Activated CD4-positive, alpha-beta T cell treated with anti-CD3 and anti-CD28 coated beads, Interleukin-2, amount 50 U/mL, for 16 hours (primary cell): ENCODE results near the gene USP17L24.
"Not testable (repeated sequence)": the region's sequence is repeated elsewhere in the genome, so short reads cannot be mapped to it uniquely, and the experiment has no call there.

ENCODE experiments used
- DNase-seq: peaks from one replicate; pipeline ENCODE4 v3.0.0-alpha.2; 2020

The USP17L24 gene

GRCh38 chr4:9324865-9325264 is at the start of gene USP17L24:
Gene USP17L24, plus strand, starts transcription at chr4:9325165. Its CDS starts 0 bp downstream, at chr4:9325165.
- not testable (repeated sequence) for DNase-seq

- DNase-seq: peak; percentile 0
These were observed 774 bp upstream of the USP17L24 start for GRCh38 chr4:9324191-9324590.

GRCh38 chr4:9329611-9330010 is 4.6 kb downstream of the USP17L24 start, which contains the start of gene USP17L25:
Gene USP17L25, plus strand, starts transcription at chr4:9329911. Its CDS starts 0 bp downstream, at chr4:9329911.
- DNase-seq: not testable (repeated sequence)

GRCh38 chr4:9334358-9334757 is 9.4 kb downstream of the USP17L24 start, which contains the start of gene USP17L26:
Gene USP17L26, plus strand, starts transcription at chr4:9334658. Its CDS starts 0 bp downstream, at chr4:9334658.
- not testable (repeated sequence) for DNase-seq

- DNase-seq: not testable (repeated sequence)
These were observed 14.1 kb downstream of the USP17L24 start, which contains the start of gene USP17L5 for GRCh38 chr4:9339103-9339502. Gene USP17L5, plus strand, starts transcription at chr4:9339403. Its CDS starts 0 bp downstream, at chr4:9339403.

GRCh38 chr4:9343848-9344247 is 18.9 kb downstream of the USP17L24 start, which contains the start of gene USP17L27:
Gene USP17L27, plus strand, starts transcription at chr4:9344148. Its CDS starts 0 bp downstream, at chr4:9344148.
- not testable (repeated sequence) for DNase-seq

GRCh38 chr4:9348593-9348992 is 23.6 kb downstream of the USP17L24 start, which contains the start of gene USP17L28:
Gene USP17L28, plus strand, starts transcription at chr4:9348893. Its CDS starts 0 bp downstream, at chr4:9348893.
- not testable (repeated sequence) for DNase-seq

GRCh38 chr4:9350866-9351265 is 25.9 kb downstream of the USP17L24 start:
- not testable (repeated sequence) for DNase-seq

- DNase-seq: not testable (repeated sequence)
These were observed 28.4 kb downstream of the USP17L24 start, which contains the start of gene USP17L29 for GRCh38 chr4:9353338-9353737. Gene USP17L29, plus strand, starts transcription at chr4:9353638. Its CDS starts 0 bp downstream, at chr4:9353638.

- DNase-seq: not testable (repeated sequence)
These were observed 37.9 kb downstream of the USP17L24 start, which contains the start of gene USP17L30 for GRCh38 chr4:9362829-9363228. Gene USP17L30, plus strand, starts transcription at chr4:9363129. Its CDS starts 0 bp downstream, at chr4:9363129.
